Measurements from ENCODE around the gene DCP1A.

DNA sequence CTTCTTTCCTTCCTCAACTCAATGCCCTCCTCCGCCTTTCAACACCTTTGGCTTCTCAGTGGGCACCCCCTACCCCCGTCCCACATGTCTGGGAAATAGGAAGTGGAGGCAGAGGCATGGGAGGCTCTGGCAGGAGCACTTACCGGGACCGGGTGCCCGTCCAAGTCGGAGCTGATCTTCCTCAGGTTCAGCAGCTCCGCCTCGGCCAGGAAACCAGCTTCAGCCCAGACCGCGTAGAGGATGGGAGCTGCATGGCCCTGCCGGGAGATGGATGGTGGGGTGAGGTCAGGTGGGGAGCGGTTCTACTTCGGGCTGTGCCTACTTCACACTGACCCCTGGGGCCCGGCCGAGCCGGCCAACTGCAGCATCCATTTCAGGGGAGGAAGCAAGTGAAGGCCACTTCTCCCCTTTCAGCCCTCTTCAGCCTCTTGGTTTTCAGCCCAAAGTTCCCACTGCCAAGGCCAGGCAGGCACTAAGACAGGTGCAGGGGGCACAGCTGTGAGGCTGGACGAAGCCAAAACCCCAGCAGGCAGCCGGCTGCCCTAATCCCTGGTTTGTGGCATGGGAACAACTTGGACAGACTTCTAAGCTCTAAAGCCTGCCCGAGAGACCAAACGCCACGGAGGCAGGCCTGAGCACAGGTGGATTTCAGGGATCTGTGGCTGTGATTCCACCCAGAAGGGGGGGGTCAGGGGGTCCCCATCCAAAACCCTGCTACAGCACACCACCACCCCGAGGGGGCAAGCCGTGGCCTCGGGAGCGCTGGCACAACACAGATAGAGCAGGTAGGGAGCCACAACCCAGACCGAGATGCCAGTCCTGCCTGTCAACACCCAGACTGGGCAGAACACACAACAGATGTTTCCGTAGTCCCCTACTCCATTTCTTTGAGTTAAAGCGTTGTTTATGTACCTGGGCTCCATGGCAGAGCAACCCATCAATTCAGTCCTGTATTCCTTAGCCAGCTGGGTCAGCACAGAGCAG is 106.1 kb downstream of the DCP1A start:
- TF ChIP-seq, protein P1, sequence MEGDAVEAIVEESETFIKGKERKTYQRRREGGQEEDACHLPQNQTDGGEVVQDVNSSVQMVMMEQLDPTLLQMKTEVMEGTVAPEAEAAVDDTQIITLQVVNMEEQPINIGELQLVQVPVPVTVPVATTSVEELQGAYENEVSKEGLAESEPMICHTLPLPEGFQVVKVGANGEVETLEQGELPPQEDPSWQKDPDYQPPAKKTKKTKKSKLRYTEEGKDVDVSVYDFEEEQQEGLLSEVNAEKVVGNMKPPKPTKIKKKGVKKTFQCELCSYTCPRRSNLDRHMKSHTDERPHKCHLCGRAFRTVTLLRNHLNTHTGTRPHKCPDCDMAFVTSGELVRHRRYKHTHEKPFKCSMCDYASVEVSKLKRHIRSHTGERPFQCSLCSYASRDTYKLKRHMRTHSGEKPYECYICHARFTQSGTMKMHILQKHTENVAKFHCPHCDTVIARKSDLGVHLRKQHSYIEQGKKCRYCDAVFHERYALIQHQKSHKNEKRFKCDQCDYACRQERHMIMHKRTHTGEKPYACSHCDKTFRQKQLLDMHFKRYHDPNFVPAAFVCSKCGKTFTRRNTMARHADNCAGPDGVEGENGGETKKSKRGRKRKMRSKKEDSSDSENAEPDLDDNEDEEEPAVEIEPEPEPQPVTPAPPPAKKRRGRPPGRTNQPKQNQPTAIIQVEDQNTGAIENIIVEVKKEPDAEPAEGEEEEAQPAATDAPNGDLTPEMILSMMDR (IDR thresholded peaks at IDR 0.05) = no peak
- no peak for TF ChIP-seq POLR2A (IDR thresholded peaks at IDR 0.05)
